Stimulated activated CD8-positive, alpha-beta memory T cell treated with anti-CD3 and anti-CD28 coated beads, Interleukin-4, amount 100 ng/mL, for 48 hours (primary cell): ENCODE data around the gene GATAD1.
"Not testable (repeated sequence)": the region's sequence is repeated elsewhere in the genome, so short reads cannot be mapped to it uniquely, and the experiment has no call there.

Experiments
- DNase-seq: peaks from one replicate; pipeline ENCODE4 v3.0.0-alpha.2; 2020

The GATAD1 gene

DNA sequence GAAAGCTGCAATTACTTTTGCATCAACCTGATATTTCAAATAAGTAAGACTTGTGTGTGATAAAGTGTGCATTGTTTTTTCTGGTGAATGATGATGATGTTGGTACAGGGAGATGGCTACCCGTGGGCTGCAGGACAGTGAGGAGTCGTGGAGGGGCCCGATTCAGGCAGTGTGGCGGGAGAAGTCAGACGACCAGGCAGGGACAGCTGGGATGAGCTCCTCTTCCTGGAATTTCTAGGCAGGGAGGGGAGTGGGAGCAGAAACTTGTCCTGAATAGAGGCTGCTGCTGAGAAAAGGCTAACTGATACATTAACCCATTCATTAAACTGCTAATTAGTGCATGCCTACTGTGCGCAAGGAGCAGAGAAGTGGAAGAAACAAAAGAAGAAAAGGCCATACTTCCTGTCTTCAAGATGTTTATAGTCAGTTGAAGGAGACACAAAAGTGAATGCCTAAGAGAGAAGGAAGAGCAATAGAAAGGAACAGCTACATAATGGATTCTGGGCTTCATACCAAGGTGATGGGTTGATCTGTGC is 9.3 kb upstream of the GATAD1 start:
- DNase-seq: no peak

DNA sequence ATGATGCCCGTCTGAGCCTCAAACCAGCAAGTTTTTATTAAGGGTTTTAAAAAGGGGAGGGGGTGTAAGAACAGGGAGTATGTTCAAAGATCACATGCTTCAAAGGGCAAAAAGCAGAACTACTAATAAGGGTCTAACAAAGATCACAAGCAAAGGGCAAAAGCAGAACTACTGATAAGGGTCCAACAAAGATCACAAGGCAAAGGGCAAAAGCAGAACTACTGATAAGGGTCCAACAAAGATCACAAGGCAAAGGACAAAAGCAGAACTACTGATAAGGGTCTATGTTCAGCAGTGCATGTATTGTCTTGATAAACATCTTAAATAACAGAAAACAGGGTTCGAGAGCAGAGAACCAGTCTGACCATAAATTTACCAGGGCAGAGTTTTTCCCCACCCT is 4.6 kb upstream of the GATAD1 start:
- not testable (repeated sequence) for DNase-seq

DNA sequence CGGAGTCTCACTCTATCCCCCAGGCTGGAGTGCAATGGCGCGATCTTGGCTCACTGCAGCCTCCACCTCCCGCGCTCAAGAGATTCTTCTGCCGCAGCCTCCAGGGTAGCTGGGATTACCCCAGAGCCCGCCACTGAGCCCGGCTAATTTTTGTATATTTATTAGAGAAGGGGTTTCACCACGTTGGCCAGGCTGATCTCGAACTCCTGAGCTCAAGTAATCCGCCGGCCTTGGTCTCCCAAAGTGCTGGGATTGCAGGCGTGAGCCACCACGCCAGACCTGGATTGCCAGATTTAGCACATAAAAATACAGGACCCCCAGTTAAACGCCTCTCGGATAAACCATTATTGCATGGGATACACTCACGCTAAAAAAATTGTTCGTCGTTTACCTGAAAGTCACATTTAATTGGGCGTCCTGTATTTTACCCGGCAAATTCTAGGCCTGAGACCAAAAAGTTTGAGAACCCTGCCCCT is 375 bp upstream of the GATAD1 start:
- DNase-seq: no peak

DNA sequence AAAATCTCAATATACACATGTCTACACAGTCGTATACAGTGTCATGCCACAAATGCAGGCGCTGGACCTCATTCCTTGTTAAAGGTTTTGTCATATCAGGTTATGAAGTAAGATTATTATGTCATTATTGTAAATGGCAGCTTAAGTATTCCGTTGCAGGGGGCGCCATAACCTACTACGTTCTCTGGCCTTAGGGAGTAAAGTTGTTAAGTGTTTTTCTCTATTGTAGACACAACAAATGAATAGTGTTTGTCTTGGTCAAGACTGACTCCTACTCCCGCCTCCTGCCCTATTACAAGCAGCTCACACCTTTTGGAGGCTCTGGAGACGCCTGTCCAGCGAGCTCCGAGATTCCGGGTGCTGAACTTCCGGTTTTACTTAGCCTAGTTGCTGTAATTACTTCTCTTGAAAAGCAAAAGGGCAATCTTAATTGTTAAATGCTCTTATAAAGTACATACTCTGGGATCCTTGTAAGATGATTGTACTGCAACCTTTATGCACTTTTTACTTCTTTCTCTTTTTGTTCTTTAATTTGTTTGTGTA is 994 bp downstream of the GATAD1 start:
- peak; percentile 60 for DNase-seq

DNA sequence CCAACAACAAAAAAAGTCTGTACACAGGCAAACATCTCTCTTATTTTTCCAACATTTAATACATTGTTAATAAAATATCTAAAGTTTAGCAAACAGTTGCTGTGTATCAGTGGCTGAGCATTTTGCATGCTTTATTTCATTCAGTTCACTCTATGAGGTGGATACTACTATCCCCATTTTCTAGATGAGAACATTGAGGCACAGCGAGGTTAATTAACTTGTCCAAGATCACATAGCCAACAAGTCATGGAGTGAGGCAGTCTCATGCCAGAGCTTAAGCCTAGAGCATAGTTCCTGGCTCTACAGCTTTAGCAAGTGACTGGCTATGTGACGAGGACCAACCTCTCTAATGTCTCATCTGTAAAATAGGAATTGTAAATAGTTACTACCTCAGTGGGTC is 4.4 kb downstream of the GATAD1 start:
- no peak for DNase-seq

DNA sequence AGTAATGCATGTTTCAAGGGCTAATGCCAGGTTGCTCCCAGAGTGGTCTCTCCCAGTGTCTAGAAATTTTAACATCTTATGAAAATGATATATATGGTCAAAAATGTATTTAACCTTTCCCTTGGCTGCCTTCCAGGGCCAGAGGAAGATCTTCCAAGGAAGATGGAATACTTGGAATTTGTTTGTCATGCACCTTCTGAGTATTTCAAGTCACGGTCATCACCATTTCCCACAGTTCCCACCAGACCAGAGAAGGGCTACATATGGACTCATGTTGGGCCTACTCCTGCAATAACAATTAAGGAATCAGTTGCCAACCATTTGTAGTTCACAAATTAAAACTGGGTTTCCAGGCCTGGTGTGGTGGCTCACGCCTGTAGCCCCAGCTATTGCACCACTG is 9.0 kb downstream of the GATAD1 start:
- no peak for DNase-seq

DNA sequence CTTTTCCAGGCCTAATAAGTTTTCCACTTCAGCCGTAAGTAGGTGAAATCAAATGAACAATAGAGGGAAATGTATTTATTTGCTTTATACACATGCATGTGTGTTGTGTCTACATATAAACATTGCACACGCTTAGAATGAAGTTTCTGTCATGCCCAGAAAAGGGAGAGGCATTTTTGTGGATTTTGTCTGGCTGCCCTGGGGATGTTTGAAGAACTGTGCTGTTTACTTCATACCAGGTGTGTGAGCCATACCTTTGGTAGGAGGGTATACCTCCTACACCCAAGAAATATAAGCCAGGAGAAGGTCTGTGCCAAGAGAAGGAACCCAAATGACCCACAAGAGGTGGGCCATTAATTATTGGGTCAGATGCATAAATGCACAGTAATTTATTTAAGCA is 12.8 kb downstream of the GATAD1 start:
- no peak for DNase-seq

DNA sequence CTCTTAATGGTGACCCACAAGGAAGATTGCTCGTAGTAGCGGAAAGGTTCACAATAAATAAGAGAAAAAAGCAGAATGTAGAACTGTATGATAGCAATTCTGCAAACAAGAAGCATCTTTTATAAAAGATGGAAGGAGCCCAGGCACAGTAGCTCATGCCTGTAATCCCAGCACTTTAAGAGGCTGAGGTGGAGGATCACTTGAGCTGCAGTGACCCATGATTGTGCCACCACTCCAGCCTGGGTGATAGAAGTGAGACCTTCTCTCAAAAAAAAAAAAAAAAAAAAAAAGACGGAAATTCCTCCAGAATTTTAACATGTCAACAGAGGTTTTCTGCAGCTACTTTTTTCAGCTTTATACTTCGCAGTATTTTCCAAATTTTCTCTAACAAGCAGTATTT is 13.2 kb downstream of the GATAD1 start:
- DNase-seq: no peak

DNA sequence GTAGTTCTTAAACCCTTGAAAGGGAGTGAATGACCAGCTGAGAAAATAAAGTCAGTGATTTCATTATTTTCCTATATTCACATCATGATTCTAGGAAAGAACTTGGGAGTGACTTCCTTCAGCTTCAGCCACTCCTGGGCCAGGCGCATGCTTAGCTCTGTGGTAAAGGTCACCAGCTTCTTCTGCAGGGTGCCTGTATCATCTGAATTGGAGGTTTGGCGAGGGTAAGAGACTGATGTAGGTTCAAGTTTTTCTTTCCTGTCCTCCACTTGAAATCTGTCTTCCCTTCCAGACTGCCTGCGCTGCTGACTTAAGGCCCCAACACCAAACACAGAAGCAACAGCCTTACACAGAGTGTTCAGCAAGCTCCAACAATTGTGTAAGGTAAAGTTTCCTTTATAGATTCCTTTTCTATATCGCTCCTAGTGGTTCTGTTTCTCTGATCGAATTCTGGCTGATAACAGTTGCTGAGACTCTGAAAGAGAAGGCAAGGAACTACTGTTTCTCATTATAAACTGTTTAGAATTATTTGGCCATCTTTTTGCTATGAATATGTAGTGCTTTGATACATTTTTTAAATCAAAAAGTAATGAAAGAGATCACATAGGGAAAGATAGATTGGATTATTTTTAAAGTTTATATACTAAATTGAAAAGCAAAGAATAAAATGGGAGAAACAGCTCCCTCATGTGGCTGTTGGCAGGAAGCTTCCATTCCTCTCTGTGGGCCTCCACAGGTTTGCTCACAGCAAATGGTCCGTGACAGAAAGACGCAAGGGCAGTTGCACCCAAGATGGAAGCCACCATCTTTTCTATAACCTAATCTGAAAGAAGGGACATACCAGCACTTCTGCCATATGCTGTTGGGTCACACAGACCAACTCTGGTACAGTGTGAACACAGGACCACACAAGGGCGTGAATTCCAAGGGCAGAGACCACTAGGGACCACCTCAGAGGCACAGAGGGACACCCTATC is 14.0 kb downstream of the GATAD1 start:
- DNase-seq: peak; percentile 28

DNA sequence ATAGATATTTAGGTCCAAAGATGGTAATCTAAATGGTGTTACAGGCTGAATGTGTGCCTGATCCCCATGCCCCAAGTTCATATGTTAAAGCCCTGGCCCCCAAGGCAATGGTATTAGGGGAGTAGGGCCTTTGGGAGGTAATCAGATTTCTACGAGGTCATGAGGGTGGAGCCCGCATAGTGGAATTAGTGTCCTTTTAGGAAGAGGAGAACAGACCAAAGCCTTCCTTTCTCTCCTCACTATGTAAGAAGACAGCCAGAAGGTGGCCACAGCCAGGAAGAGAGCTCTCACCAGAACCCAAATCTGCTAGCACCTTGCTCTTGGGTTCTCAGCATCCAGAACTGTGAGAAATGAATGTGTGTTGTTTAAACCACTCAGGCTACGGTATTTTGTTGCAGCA is 15.3 kb downstream of the GATAD1 start:
- no peak for DNase-seq

DNA sequence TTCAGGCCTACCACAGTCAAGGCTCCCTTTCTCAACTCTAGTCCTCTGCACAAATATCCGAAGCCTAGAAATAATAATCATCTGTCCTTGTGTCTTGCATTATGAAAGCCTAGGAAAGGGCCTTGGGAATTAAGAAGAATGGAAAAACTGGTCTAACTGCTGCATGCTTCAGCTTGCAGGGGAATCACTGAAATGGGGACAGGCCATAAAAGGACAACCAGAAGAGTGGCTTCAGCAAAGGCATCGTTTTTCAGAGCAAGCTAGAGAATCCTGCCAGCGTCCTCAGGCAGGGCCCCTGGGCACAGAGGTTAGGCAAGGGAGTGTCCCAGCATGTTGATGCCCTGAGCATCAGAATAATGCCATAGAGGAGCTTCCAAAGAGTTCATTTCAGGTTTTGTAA is 17.2 kb downstream of the GATAD1 start:
- no peak for DNase-seq

DNA sequence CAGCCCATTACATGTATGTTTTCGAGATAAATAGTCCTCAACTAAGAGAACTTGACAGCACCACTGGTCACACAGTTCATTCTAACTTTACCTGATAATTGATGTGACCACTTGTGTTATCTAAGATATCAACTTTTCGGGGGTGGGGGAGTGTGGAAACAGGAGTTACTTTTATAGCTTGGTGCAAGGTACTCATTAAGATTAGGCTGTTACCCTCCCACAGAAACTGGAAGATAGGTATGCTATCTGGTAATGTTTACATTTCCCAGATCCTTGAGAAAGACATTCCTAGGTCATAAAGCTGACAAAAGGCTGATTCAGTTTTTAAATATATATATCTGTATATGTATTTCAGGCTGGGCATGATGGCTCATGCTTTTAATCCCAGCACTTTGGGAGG is 19.4 kb downstream of the GATAD1 start:
- DNase-seq: no peak

DNA sequence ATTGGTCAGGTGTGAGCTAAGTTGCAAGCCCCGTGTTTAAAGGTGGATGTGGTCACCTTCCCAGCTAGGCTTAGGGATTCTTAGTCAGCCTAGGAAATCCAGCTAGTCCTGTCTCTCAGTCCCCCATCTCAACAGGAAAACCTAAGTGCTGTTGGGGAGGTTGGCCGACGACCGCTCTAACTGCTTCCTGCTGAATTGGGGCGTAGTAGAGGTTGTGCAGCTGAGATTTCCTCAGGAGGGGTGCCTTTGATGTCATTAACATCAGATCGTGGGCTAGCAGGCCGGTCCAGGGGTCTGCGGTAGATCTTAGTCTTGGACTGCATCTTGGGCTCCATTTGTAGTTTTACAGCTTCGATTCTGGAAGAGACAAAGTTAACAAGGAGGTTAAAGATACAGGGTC is 21.3 kb downstream of the GATAD1 start:
- not testable (repeated sequence) for DNase-seq

DNA sequence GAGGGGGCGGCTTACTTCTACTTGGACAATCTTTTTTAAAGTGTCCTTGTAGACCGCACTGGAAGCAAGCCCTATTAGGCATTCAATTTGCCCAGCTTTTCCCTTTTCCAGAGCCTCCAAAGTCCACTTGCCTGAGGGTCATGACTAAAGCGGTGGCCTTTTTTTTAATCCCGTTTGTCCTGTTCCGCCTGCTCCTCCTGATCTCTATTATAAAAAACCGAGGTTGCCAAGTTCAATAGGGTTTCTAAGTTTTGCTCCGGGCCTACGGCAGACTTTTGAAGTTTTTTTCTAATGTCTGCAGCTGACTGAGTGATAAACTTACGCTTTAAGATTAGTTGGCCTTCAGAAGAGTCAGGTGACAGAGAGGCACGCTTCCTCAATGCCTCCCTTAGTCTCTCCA is 26.7 kb downstream of the GATAD1 start:
- not testable (repeated sequence) for DNase-seq

DNA sequence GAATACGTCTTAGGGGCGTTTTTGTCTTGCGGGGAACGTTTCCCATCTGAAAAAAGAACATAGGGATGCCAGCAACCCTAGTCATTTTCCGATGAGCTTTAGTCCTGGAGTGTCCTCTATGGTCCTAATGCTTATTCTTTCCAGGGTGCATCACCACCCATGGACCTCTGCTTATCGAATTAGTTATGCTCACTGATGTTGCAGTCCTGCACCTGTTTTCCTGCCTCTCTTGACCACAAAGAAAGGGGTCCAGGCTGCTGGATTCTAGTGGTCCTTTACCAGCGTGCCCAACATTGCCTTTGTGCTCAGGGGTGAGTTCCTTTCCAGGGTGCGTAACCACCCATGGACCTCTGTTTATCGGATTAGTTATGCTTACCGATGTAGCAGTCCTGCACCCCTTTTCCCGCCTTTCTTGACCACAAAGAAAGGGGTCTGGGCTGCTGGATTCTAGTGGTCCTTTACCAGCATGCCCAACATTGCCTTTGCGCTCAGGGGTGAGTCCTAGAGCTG is 28.0 kb downstream of the GATAD1 start:
- not testable (repeated sequence) for DNase-seq

DNA sequence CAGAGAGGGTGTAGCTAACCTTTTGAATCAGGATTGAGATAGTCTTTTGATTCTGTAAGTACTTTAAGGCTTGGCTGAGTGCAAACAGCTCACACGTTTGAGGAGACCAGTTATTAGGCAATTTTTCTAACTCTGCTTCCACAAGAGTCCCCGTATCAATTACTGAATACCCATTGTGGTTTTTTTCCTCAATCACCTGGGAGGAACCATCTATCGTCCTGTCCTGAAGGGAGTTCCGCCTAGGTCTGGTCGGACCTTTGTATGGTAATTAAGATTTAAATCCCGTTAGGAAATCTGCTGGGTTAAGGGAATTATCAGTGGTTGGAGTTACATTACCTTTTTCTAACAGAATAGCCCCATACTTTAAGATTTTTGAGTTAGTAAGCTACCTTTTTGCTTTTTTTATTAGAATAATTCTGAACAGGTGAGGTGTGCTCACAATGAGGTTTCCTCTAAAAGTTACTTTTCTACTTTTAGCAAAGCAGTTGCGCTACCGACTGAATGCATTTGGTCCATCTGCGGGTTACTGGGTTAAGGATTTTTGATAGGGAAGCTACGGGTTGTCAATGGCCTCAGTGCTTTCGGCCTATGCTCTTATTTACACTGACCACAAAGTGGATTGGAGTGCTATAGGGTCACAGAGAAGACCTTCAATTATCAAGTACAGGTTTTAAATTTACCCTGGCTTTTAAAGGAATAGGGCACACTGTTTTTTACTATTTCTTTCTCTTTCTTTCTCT is 28.7 kb downstream of the GATAD1 start:
- DNase-seq: not testable (repeated sequence)

DNA sequence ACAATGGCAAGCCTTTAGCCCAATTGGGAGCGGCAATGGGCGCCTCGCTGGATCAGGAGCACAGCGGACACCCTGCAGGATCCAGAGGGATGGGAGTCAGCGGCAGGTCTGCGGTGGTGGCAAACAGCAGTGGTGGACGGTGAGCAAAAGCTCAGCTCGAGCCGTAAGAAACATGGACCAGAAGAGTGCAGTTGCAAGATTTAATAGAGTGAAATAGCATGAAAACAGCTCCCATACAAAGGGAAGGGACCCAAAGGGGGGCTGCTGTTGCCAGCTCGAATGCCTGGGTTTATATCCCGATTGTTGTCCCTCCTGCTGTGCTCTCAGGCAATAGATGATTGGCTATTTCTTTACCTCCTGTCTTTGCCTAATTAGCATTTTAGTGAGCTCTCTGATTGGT is 30.4 kb downstream of the GATAD1 start, which contains the start of gene ERVW-1:
TSS of gene ERVW-1 (minus strand) at position 266 of the 400 bp plus-strand sequence. CDS start 7,565 bp downstream, outside the sequence.
- DNase-seq: not testable (repeated sequence)

DNA sequence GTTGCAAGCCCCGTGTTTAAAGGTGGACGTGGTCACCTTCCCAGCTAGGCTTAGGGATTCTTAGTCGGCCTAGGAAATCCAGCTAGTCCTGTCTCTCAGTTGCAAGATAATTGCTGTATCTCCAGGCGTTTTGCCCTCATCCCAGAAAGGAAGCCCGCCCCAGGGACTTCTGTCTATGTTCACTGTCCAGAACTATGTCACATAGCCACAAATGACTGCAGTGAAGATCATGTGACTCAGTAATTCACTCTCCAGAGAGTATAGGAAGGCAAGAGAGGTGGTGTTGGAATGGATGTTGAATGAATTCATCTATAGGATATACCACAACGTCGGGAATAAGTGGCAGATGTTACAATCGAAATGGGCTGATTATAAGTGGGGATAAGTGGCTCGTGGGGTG is 30.8 kb downstream of the GATAD1 start:
- DNase-seq: no peak

DNA sequence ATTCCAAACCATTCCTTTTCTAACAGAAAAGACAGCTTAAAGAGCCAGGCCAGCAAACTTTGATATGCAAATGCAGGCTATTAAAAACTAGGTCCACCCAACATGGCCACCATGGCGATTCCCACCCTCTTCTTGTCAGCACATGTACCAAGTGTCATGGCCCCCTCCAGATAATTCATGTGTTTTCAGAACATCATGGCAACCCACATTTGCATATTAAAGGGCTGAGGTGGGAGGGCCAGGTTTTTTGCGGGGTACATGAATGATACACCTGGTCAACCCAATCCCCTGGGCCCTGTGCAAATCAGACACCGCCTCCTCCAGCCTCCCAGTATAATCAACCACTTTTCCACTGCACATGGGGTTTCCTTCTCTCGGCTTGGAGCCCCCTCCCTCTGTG is 31.4 kb downstream of the GATAD1 start:
- no peak for DNase-seq

DNA sequence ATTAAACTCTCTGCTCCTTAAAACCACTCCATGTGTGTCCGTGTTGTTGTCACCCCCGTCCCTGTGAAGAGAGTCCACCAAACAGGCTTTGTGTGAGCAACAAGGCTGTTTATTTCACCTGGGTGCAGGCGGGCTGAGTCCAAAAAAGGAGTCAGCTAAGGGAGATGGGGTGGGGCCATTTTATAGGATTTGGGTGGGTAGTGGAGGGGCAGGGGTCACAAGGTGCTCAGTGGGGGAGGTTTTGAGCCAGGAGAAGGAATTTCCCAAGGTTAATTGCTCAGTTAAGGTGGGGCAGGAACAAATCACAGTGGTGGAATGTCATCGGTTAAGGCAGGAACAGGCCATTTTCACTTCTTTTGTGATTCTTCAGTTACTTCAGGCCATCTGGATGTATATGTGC is 31.9 kb downstream of the GATAD1 start:
- DNase-seq: not testable (repeated sequence)

DNA sequence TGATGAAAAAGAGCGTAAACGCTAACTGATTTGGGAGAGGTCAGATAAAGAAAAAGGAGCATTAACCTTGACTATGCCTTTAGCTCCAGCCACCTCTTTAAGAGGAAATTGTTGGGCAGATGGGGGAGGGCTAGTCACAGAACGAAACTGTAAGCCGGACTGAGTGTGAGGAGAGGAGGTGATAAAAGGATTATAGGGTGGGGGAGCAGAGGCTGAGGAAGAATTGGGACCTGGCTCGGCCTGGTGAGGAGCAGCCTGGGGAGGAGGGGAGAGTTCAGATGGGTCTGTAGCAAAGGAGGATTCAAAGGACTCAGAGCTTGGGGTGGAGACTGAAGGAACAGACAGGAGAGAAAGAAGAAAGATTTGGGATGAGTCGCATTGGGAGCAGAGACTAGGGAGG is 36.3 kb downstream of the GATAD1 start:
- DNase-seq: not testable (repeated sequence)

DNA sequence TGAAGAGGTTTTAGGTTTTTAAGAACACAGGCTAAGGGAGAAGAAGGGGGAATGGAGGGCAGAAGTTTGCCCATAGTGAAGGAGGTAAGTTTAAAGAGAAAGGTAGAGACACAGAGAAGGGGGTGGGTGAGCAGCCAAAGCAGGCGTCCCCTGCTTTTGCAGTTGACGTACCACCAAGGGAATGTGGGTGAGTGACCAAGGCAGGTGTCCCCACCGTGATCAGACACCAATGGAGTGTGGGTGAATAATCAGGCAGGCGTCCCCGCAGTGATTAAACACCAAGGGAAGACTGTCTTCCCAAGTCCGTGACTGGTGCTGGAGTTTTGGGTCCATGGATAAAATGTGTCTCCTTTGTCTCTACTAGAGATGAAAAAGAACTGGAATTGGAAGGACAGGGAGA is 36.9 kb downstream of the GATAD1 start:
- DNase-seq: not testable (repeated sequence)
